Measurements from ENCODE around the gene ESYT1. TPM values are rescaled to one million over a fixed set of nuclear protein-coding genes. Genes with fewer than 3 reads are reported as not detected.
A peak's percentile ranks its signal among the peaks of the same experiment; 100 is the strongest.

Gene ESYT1
- total RNA-seq, 2 experiments from 2014 or later, result 85.9 to 112 TPM

DNA sequence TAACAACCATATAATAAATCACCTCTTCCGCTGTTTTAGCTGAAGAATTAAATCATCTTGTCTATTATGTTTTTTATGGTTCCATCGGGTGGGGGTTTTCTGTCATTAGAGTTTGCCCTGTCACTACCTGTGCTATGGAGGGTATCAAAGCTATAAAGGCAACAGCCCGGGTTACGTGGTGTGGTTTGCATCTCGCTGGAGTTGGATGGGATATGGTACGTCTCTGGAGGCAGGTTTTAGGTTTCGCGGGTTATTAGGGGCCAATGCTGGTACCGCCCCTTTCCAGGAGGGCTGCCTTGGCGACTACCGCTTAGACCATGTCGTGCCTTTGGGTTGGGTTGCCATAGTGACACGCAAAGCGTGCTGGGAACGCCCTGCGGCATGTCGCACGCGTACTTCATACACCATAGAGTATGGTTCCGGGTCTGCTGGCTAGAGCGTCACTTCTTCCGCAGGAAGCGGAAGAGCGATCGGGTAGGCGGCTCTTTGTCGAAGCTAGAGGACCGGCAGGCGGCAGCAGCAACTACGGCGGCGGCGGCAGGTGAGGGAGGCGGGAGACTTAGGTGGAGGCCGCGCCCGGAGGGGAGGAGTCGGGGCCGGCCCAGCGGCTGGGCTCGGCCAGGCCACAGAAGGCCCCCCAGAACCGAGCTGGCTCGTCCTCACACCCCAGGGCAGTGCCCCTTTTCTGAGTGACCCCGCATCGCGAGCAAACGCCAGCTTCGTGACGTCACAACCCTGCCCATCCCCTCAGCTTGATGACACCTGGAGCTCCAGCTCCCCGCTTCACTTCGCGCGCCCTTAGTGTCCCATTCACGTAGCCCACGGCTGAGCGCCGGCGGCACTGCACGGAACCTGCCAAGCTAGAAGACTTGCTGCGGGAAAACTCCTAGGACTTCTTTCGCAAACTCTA, 10.0 kb upstream of the ESYT1 start, which contains the start of gene ZC3H10:
Gene ZC3H10, plus strand, starts transcription at position 489 of the 910 bp plus-strand sequence. CDS start 2,297 bp downstream, outside the sequence.
- Histone ChIP-seq H3K4me3 (ENCODE audit: low read depth, low read length, poor library complexity, severe bottlenecking) (peak within 1 kb of the TSS; percentile 91), H3K9me3 (ENCODE audit: low read length) (no peaks in the 10 kb centered on the region), H3K4me1 (ENCODE audit: insufficient read depth, low read length, poor library complexity, severe bottlenecking) (peaks cover 26% of the 10 kb centered on the region), H2AFZ (ENCODE audit: low read length) (no peak within 1 kb of the TSS; the same call in 1 of the 2 replicates), H3K36me3 (ENCODE audit: insufficient read depth, low read length) (peaks cover 60% of the 10 kb centered on the region), H4K20me1 (ENCODE audit: insufficient read depth, low read length) (no peaks in the 10 kb centered on the region), H3K4me2 (ENCODE audit: low read length) (peak within 1 kb of the TSS; percentile 85), H3K27ac (ENCODE audit: low read depth, low read length, poor library complexity, severe bottlenecking) (peak within 1 kb of the TSS; percentile 94), H3K79me2 (ENCODE audit: insufficient read depth, low read depth, low read length) (peaks cover 16% of the 10 kb centered on the region), H3K9me2 (ENCODE audit: insufficient read depth, low read length) (no peaks in the 10 kb centered on the region)
- ChIA-PET POLR2A (interaction anchor here (0.6 to 5.7 kb wide), 18 partner anchors 10 to 301 kb away, joined by 3 to 64 read pairs (median 4); partner anchors contain the start of genes ESYT1, PA2G4, RNF41 and SARNP), CTCF (ENCODE audit: unreplicated experiment) (interaction anchor here (0.6 to 2.6 kb wide), 5 partner anchors 9 to 440 kb away, joined by 3 to 23 read pairs (median 4); partner anchors contain the start of genes ESYT1 and SMARCC2)
- intact Hi-C loops (cut with micrococcal nuclease; ENCODE audit: unreplicated experiment), result loop anchor here (1.0 to 10.0 kb wide), 6 partner anchors 8 to 517 kb away; partner anchors contain the start of gene BAZ2A
- TF ChIP-seq EZH2phosphoT487 (IDR thresholded peaks at IDR 0.05; ENCODE audit: borderline replicate concordance, low read depth, low read length) (no peak), CTCF (conservative IDR thresholded peaks at IDR 0.05; ENCODE audit: low read length) (peak; percentile 64)
- no TSS peak for BruUV-seq (replicated peaks)
- peak; percentile 100 for DNase-seq (ENCODE audit: low spot score)

DNA sequence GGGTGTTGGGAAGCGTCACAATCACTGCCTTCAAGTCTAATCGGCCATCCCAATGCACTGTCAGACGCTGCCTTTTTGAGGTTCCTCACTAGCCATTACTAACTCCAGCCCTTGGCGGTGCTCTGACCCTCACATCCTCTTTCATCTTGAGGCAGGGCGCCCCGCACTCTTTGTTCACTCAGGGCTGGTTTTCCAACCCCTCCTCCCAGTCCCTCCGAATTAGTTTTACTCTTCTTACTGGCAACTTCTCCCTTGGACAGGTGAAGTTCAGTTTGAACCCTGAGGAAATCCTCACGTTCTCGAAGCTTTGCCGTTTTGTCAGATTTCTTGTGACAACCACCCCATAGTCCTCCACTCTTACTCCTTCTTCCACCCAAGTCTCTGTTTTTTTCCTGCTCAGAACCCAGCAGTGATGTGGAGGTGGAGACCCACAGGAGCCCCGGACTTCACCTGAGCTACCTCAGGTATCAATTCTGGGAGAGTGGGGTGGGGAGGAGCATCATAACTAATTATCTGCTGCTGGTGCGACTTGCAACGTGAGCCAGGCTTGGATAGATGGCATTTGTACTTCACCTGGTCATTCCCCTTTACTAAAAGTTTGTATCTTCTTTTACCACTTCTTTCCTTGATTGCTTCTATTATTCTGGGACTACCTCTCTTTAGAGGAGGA, 9.2 kb upstream of the ESYT1 start:
- H3K4me1 ChIP-seq (ENCODE audit: insufficient read depth, low read length, poor library complexity, severe bottlenecking), result peaks cover 27% of the 10 kb centered on the region
- CTCF ChIA-PET (ENCODE audit: unreplicated experiment), result interaction anchor here (0.6 to 2.6 kb wide), 5 partner anchors 9 to 441 kb away, joined by 3 to 23 read pairs (median 4); partner anchors contain the start of genes ESYT1 and SMARCC2
- H3K4me2 ChIP-seq (ENCODE audit: low read length), result peak overlapping the region; percentile 85
- TF ChIP-seq CTCF (conservative IDR thresholded peaks at IDR 0.05; ENCODE audit: low read length) (no peak), EZH2phosphoT487 (IDR thresholded peaks at IDR 0.05; ENCODE audit: borderline replicate concordance, low read depth, low read length) (no peak)
- intact Hi-C loops (cut with micrococcal nuclease; ENCODE audit: unreplicated experiment), result loop anchor here (1.0 to 10.0 kb wide), 10 partner anchors 7 to 516 kb away; partner anchors contain the start of genes ANKRD52, BAZ2A, MYL6B and NABP2
- H3K4me3 ChIP-seq (ENCODE audit: low read depth, low read length, poor library complexity, severe bottlenecking), result peak overlapping the region; percentile 91
- no TSS peak for BruUV-seq (replicated peaks)
- peak; percentile 17 for DNase-seq (ENCODE audit: low spot score)
- POLR2A ChIA-PET, result interaction anchor here (0.6 to 5.7 kb wide), 16 partner anchors 10 to 342 kb away, joined by 3 to 64 read pairs (median 3); partner anchors contain the start of genes ESYT1, PA2G4, RNF41 and SARNP
- no peak overlapping the region; the same call in 1 of the 2 replicates for H2AFZ ChIP-seq (ENCODE audit: low read length)
- H3K79me2 ChIP-seq (ENCODE audit: insufficient read depth, low read depth, low read length), result peaks cover 16% of the 10 kb centered on the region
- H3K36me3 ChIP-seq (ENCODE audit: insufficient read depth, low read length), result peaks cover 52% of the 10 kb centered on the region
- peak overlapping the region; percentile 67 for H3K27ac ChIP-seq (ENCODE audit: low read depth, low read length, poor library complexity, severe bottlenecking)
- H3K9me2 ChIP-seq (ENCODE audit: insufficient read depth, low read length), result no peaks in the 10 kb centered on the region
- H4K20me1 ChIP-seq (ENCODE audit: insufficient read depth, low read length), result no peaks in the 10 kb centered on the region
- H3K9me3 ChIP-seq (ENCODE audit: low read length), result no peaks in the 10 kb centered on the region
